SK-N-SH (cell line): Measurements from ENCODE around the gene NFKB2. TPM values are rescaled to one million over a fixed set of nuclear protein-coding genes. Genes with fewer than 3 reads are reported as not detected.

ENCODE experiments used
- CTCF ChIA-PET: fragments of 300-600, 350-600 bp; formaldehyde crosslinking; extraction: SDS; loops from one replicate; lab custom pipeline; 2021; lab: Yijun Ruan, JAX
- POLR2A ChIA-PET: fragments of 350-600 bp; sonication (Branson Sonifier 250); formaldehyde crosslinking; extraction: SDS; loops from one replicate; lab custom pipeline; 2020; ENCODE audit warnings: antibody characterized with exemption, inconsistent platforms; lab: Yijun Ruan, JAX
- DNase-seq: peaks from one replicate; pipeline ENCODE4 v3.0.0; 2012
- H2AFZ ChIP-seq: fragments of 200-600 bp; sonication (generic); 2 replicates; pipeline ENCODE4 v1.8.1; 2016; ENCODE audit warnings: antibody characterized with exemption, mild to moderate bottlenecking, low read depth
- H3F3A ChIP-seq: fragments of 200-600 bp; sonication (generic); replicated peaks from 2 replicates; pipeline ENCODE3; 2016; ENCODE audit warnings: antibody characterized with exemption, mild to moderate bottlenecking; ENCODE audit not compliant: insufficient read depth
- H3K27ac ChIP-seq, 2 experiments: fragments of 200-500 bp in 1 of 2; fragments of 200-600 bp in 1 of 2; sonication (Bioruptor generic) in 1 of 2; sonication (generic), shearing (Covaris generic) in 1 of 2; 2 replicates each; pipeline versions ENCODE4 v1.5.1 to v1.6.1; 2014 to 2016; ENCODE audit warnings: low read depth in 2 of 2, inconsistent platforms in 1 of 2, low read length in 1 of 2, mild to moderate bottlenecking in 1 of 2, mixed read lengths in 1 of 2
- H3K27me3 ChIP-seq: fragments of 200-600 bp; sonication (generic), shearing (Covaris generic); 2 replicates; pipeline ENCODE4 v1.6.1; 2016; ENCODE audit warnings: mixed run types; ENCODE audit not compliant: insufficient read depth
- H3K36me3 ChIP-seq, 2 experiments: fragments of 200-500 bp in 1 of 2; fragments of 200-600 bp in 1 of 2; sonication (Bioruptor generic) in 1 of 2; sonication (generic) in 1 of 2; replicated peaks in 1 of 2; 2 replicates each; pipeline versions ENCODE3 to v1.5.1; 2014 to 2016; ENCODE audit warnings: low read length in 1 of 2, mild to moderate bottlenecking in 1 of 2; ENCODE audit not compliant: insufficient read depth in 2 of 2, control insufficient read depth in 1 of 2
- H3K4me1 ChIP-seq, 2 experiments: fragments of 200-500 bp in 1 of 2; fragments of 200-600 bp in 1 of 2; sonication (Bioruptor generic) in 1 of 2; sonication (generic), shearing (Covaris generic) in 1 of 2; 2 replicates each; pipeline versions ENCODE4 v1.5.1 to v1.6.1; 2014 to 2016; ENCODE audit warnings: low read depth in 1 of 2, low read length in 1 of 2, mixed run types in 1 of 2; ENCODE audit not compliant: insufficient read depth in 2 of 2, control insufficient read depth in 1 of 2
- H3K4me2 ChIP-seq: fragments of 200-600 bp; sonication (generic), shearing (Covaris generic); 2 replicates; pipeline ENCODE4 v1.6.1; 2017; ENCODE audit warnings: mixed run types
- H3K4me3 ChIP-seq, 2 experiments: fragments of 200-500 bp in 1 of 2; fragments of 200-600 bp in 1 of 2; sonication (Bioruptor generic) in 1 of 2; sonication (generic), shearing (Covaris generic) in 1 of 2; 2 replicates each; pipeline versions ENCODE4 v1.5.1 to v1.8.1; 2014 to 2016; ENCODE audit warnings: low read depth in 2 of 2, inconsistent platforms in 1 of 2, low read length in 1 of 2, mild to moderate bottlenecking in 1 of 2, mixed read lengths in 1 of 2, moderate library complexity in 1 of 2
- H3K79me2 ChIP-seq: fragments of 200-600 bp; sonication (generic); 2 replicates; pipeline ENCODE4 v1.8.1; 2017; ENCODE audit warnings: mild to moderate bottlenecking; ENCODE audit not compliant: insufficient read depth
- H3K9ac ChIP-seq: fragments of 200-600 bp; sonication (generic); 2 replicates; pipeline ENCODE4 v1.6.1; 2017; ENCODE audit warnings: mixed run types
- H3K9me2 ChIP-seq: fragments of 200-600 bp; sonication (generic); 2 replicates; pipeline ENCODE4 v1.6.1; 2017; ENCODE audit warnings: mixed run types
- H3K9me3 ChIP-seq: fragments of 200-600 bp; sonication (generic); 2 replicates; pipeline ENCODE4 v1.6.1; 2017; ENCODE audit warnings: mixed run types, mild to moderate bottlenecking, moderate library complexity
- H4K20me1 ChIP-seq: fragments of 200-600 bp; sonication (generic); 2 replicates; pipeline ENCODE4 v1.6.1; 2017; ENCODE audit warnings: mild to moderate bottlenecking, mixed run types; ENCODE audit not compliant: insufficient read depth
- CHD2 ChIP-seq: fragments of 150-350 bp; IDR thresholded peaks from 2 replicates; pipeline ENCODE4 v1.6.1; 2018; ENCODE audit warnings: low read length; ENCODE audit not compliant: partially characterized antibody
- GABPA ChIP-seq: IDR thresholded peaks from 2 replicates; pipeline ENCODE4 v1.4.0; 2012; ENCODE audit warnings: low read depth, mild to moderate bottlenecking
- MXI1 ChIP-seq: IDR thresholded peaks from 2 replicates; pipeline ENCODE4 v1.6.1; 2012; ENCODE audit warnings: mild to moderate bottlenecking, low read depth, low read length, improper control_type of control experiment
- NFIC ChIP-seq: IDR thresholded peaks from 2 replicates; pipeline ENCODE4 v1.4.0; 2012; ENCODE audit warnings: borderline replicate concordance
- RXRA ChIP-seq: IDR thresholded peaks from 2 replicates; pipeline ENCODE4 v1.4.0; 2012; ENCODE audit warnings: low read depth, mild to moderate bottlenecking, borderline replicate concordance
- TEAD4 ChIP-seq: IDR thresholded peaks from 2 replicates; pipeline ENCODE4 v1.4.0; 2012; ENCODE audit warnings: mild to moderate bottlenecking, borderline replicate concordance; ENCODE audit not compliant: insufficient read depth
- USF1 ChIP-seq: IDR thresholded peaks from 2 replicates; pipeline ENCODE4 v1.4.0; 2012; ENCODE audit warnings: low read depth, borderline replicate concordance
- WGBS: methylation state at CpG from one replicate; pipeline ENCODE4 v1.1.6; 2017; ENCODE audit warnings: low lambda C conversion rate; 5-methylcytosine and 5-hydroxymethylcytosine counted together
- polyA plus RNA-seq, 3 experiments: library from polyadenylated mRNA; depleted of rRNA; stranded (reverse); fragments of >200 nt; gene quantifications; 2 replicates each; pipeline ENCODE4 v1.2.3, GENCODE V29; 2012
- TF ChIP-seq, protein P1 (sequence below): IDR thresholded peaks from 2 replicates; pipeline ENCODE4 v1.6.1; 2012; ENCODE audit warnings: mild to moderate bottlenecking, low read depth, low read length, moderate library complexity
- TF ChIP-seq, protein P2 (sequence below): IDR thresholded peaks from 2 replicates; pipeline ENCODE4 v1.4.0; 2012; ENCODE audit warnings: low read depth

Gene NFKB2
- polyA plus RNA-seq, 1 of the 3 experiments (the other 2 are of a cell fraction), result 26.6 TPM

DNA sequence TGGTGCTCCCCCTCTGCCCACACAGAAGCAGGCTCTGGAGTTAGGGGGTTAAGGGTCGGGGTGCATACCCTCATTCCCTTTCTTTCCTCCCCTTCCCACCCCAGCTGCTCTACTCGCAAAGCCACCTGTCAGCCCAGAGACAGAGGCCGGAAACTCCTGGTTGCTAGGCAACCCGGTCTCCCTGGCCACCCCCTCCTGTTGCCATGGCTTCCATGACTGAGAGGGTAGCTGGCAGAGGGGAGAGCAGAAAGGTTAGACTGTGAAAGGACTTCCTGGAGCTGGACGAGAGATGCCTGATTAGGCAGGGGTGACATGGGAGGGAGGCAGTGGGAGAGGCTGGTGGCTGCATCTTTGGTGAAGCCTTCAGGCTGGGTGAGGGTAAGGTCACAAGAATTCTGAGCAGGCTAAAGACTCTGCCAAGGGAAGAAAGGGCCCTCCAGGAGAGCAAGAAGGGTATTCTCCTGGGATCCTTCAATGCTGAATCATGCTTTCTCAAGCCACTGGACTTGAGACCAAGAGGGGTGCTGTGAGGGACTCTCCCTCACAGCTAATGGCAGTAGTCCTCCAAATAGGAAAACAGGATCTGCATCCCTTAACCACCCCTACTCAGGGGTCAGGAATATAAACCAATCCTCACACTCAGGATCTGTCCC, 17.7 kb downstream of the NFKB2 start:
- Histone ChIP-seq H3K4me3 (no peak overlapping the region), H3K9ac (no peak overlapping the region), H3K36me3 (no peaks in the 10 kb centered on the region), H3K4me2 (no peak overlapping the region), H3F3A (no peaks in the 10 kb centered on the region)
- POLR2A ChIA-PET, result interaction anchor here (0.6 to 1.1 kb wide), 3 partner anchors 10 to 289 kb away, joined by 3 to 4 read pairs (median 4); no protein-coding TSS in a partner anchor
- CTCF ChIA-PET, result interaction anchor here (1.2 to 18.3 kb wide), 3 partner anchors 9 to 182 kb away, joined by 5 to 359 read pairs (median 42); partner anchors contain the start of genes FBXL15 and NFKB2
- 11% methylated on average over 2 of the region's 5 CpGs for WGBS
- peak; percentile 90 for DNase-seq
- TF ChIP-seq CHD2, result peak; percentile 10
- peak; percentile 86 for TF ChIP-seq MXI1
- TF ChIP-seq, protein P1, sequence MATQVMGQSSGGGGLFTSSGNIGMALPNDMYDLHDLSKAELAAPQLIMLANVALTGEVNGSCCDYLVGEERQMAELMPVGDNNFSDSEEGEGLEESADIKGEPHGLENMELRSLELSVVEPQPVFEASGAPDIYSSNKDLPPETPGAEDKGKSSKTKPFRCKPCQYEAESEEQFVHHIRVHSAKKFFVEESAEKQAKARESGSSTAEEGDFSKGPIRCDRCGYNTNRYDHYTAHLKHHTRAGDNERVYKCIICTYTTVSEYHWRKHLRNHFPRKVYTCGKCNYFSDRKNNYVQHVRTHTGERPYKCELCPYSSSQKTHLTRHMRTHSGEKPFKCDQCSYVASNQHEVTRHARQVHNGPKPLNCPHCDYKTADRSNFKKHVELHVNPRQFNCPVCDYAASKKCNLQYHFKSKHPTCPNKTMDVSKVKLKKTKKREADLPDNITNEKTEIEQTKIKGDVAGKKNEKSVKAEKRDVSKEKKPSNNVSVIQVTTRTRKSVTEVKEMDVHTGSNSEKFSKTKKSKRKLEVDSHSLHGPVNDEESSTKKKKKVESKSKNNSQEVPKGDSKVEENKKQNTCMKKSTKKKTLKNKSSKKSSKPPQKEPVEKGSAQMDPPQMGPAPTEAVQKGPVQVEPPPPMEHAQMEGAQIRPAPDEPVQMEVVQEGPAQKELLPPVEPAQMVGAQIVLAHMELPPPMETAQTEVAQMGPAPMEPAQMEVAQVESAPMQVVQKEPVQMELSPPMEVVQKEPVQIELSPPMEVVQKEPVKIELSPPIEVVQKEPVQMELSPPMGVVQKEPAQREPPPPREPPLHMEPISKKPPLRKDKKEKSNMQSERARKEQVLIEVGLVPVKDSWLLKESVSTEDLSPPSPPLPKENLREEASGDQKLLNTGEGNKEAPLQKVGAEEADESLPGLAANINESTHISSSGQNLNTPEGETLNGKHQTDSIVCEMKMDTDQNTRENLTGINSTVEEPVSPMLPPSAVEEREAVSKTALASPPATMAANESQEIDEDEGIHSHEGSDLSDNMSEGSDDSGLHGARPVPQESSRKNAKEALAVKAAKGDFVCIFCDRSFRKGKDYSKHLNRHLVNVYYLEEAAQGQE, result no peak
- TF ChIP-seq, all 33 proteins: peak for 2
- Histone ChIP-seq H4K20me1 (no peaks in the 10 kb centered on the region), H2AFZ (no peak overlapping the region), H3K4me1 (peaks cover 0 to 26% of the 10 kb centered on the region in 2 experiments; a peak in 2 of 4 replicates), H3K79me2 (no peaks in the 10 kb centered on the region), H3K27me3 (no peaks in the 10 kb centered on the region), H3K27ac (peak overlapping the region in 1 of 2 experiments; percentile 67; a peak in 2 of 4 replicates), H3K9me3 (no peaks in the 10 kb centered on the region), H3K9me2 (no peaks in the 10 kb centered on the region)

GRCh38 chr10:102413806-102414561, 18.5 kb downstream of the NFKB2 start:
- no peak overlapping the region for H3K4me3 ChIP-seq
- TF ChIP-seq NFIC, result no peak
- no peak for TF ChIP-seq TEAD4
- no peak for TF ChIP-seq GABPA
- no peak for TF ChIP-seq USF1
- TF ChIP-seq, protein P2, sequence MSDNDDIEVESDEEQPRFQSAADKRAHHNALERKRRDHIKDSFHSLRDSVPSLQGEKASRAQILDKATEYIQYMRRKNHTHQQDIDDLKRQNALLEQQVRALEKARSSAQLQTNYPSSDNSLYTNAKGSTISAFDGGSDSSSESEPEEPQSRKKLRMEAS, result no peak
- TF ChIP-seq RXRA, result no peak
- TF ChIP-seq, all 33 proteins: peak for 0
- H3F3A ChIP-seq, result no peaks in the 10 kb centered on the region
- no peak for DNase-seq
- H3K9me2 ChIP-seq, result no peaks in the 10 kb centered on the region
- no peaks in the 10 kb centered on the region for H4K20me1 ChIP-seq
- H2AFZ ChIP-seq, result no peak overlapping the region
- ChIA-PET CTCF (interaction anchor here (1.2 to 18.3 kb wide), 3 partner anchors 8 to 183 kb away, joined by 5 to 359 read pairs (median 42); partner anchors contain the start of genes FBXL15 and NFKB2), POLR2A (interaction anchor here (1.1 kb wide), 1 partner anchor 14 kb away, joined by 4 read pairs; no protein-coding TSS in a partner anchor)
- H3K79me2 ChIP-seq, result no peaks in the 10 kb centered on the region
- H3K9me3 ChIP-seq, result no peaks in the 10 kb centered on the region
- peaks cover 0 to 27% of the 10 kb centered on the region in 2 experiments; a peak in 2 of 4 replicates for H3K4me1 ChIP-seq
- no peak overlapping the region; a peak in 1 of 4 replicates for H3K27ac ChIP-seq
- H3K9ac ChIP-seq, result no peak overlapping the region
- WGBS, result 61% methylated on average over 11 of the region's 16 CpGs
- no peaks in the 10 kb centered on the region for H3K36me3 ChIP-seq
- H3K4me2 ChIP-seq, result no peak overlapping the region
- H3K27me3 ChIP-seq, result no peaks in the 10 kb centered on the region
